HEK293 (cell line): ENCODE data around the gene OR1I1.
A peak's percentile ranks its signal among the peaks of the same experiment; 100 is the strongest.

Source experiments
- MEIS1 ChIP-seq: sonication (generic); formaldehyde crosslinking; IDR thresholded peaks from 2 replicates; pipeline ENCODE4 v1.8.1; 2022; ENCODE audit warnings: missing genetic modification reagents, mild to moderate bottlenecking, borderline replicate concordance
- OVOL3 ChIP-seq: fragments of 450-650 bp; formaldehyde crosslinking; IDR thresholded peaks from 2 replicates; pipeline ENCODE4 v1.5.1; 2016; ENCODE audit warnings: missing biosample characterization, missing genetic modification characterization
- RBAK ChIP-seq: fragments of 450-650 bp; formaldehyde crosslinking; IDR thresholded peaks from 2 replicates; pipeline ENCODE4 v1.5.1; 2016; ENCODE audit warnings: missing biosample characterization, missing genetic modification characterization
- SP2 ChIP-seq: fragments of 450-650 bp; formaldehyde crosslinking; IDR thresholded peaks from 2 replicates; pipeline ENCODE4 v1.5.1; 2016; ENCODE audit warnings: missing biosample characterization, missing genetic modification characterization
- ZBTB7A ChIP-seq: fragments of 450-650 bp; formaldehyde crosslinking; IDR thresholded peaks from 2 replicates; pipeline ENCODE4 v1.5.1; 2016; ENCODE audit warnings: low read depth, missing biosample characterization, missing genetic modification characterization
- ZBTB8A ChIP-seq: fragments of 450-650 bp; formaldehyde crosslinking; IDR thresholded peaks from 2 replicates; pipeline ENCODE4 v1.5.1; 2016; ENCODE audit warnings: missing biosample characterization, missing genetic modification characterization
- ZFP3 ChIP-seq: fragments of 450-650 bp; formaldehyde crosslinking; IDR thresholded peaks from 2 replicates; pipeline ENCODE4 v1.5.1; 2016; ENCODE audit warnings: low read depth, missing biosample characterization, missing genetic modification characterization
- ZFP41 ChIP-seq: fragments of 450-650 bp; formaldehyde crosslinking; IDR thresholded peaks from 2 replicates; pipeline ENCODE4 v1.5.1; 2016; ENCODE audit warnings: missing biosample characterization, missing genetic modification characterization, borderline replicate concordance
- ZNF112 ChIP-seq: fragments of 450-650 bp; formaldehyde crosslinking; IDR thresholded peaks from 2 replicates; pipeline ENCODE4 v1.5.0; 2017; ENCODE audit warnings: missing biosample characterization, missing genetic modification characterization
- ZNF157 ChIP-seq: fragments of 450-650 bp; formaldehyde crosslinking; IDR thresholded peaks from 2 replicates; pipeline ENCODE4 v1.5.1; 2016; ENCODE audit warnings: missing biosample characterization, missing genetic modification characterization
- ZNF221 ChIP-seq: fragments of 450-650 bp; formaldehyde crosslinking; IDR thresholded peaks from 2 replicates; pipeline ENCODE4 v1.5.1; 2017; ENCODE audit warnings: missing biosample characterization, missing genetic modification characterization, borderline replicate concordance
- ZNF324 ChIP-seq: fragments of 450-650 bp; formaldehyde crosslinking; IDR thresholded peaks from 2 replicates; pipeline ENCODE4 v1.5.1; 2016; ENCODE audit warnings: missing biosample characterization, missing genetic modification characterization
- ZNF335 ChIP-seq: fragments of 450-650 bp; formaldehyde crosslinking; conservative IDR thresholded peaks from 2 replicates; pipeline ENCODE4 v1.5.1; 2016; ENCODE audit warnings: missing biosample characterization, missing genetic modification characterization
- ZNF548 ChIP-seq: fragments of 450-650 bp; formaldehyde crosslinking; IDR thresholded peaks from 2 replicates; pipeline ENCODE4 v1.5.1; 2016; ENCODE audit warnings: missing biosample characterization, missing genetic modification characterization
- ZNF785 ChIP-seq: fragments of 450-650 bp; formaldehyde crosslinking; IDR thresholded peaks from 2 replicates; pipeline ENCODE4 v1.5.1; 2016; ENCODE audit warnings: missing biosample characterization, missing genetic modification characterization
- TF ChIP-seq, protein P1 (sequence below): fragments of 450-650 bp; formaldehyde crosslinking; IDR thresholded peaks from 2 replicates; pipeline ENCODE4 v1.5.1; 2017; ENCODE audit warnings: missing biosample characterization, missing genetic modification characterization
- TF ChIP-seq, protein P2 (sequence below): fragments of 450-650 bp; formaldehyde crosslinking; IDR thresholded peaks from 2 replicates; pipeline ENCODE4 v1.5.1; 2016; ENCODE audit warnings: missing biosample characterization, missing genetic modification characterization
- TF ChIP-seq, protein P3 (sequence below): fragments of 450-650 bp; formaldehyde crosslinking; IDR thresholded peaks from 2 replicates; pipeline ENCODE4 v1.5.1; 2016; ENCODE audit warnings: missing biosample characterization, missing genetic modification characterization, borderline replicate concordance
- TF ChIP-seq, protein P4 (sequence below): fragments of 450-650 bp; formaldehyde crosslinking; IDR thresholded peaks from 2 replicates; pipeline ENCODE4 v1.5.1; 2016; ENCODE audit warnings: missing biosample characterization, missing genetic modification characterization
- TF ChIP-seq, protein P5 (sequence below): fragments of 450-650 bp; formaldehyde crosslinking; IDR thresholded peaks from 2 replicates; pipeline ENCODE4 v1.5.1; 2016; ENCODE audit warnings: missing biosample characterization, missing genetic modification characterization
- TF ChIP-seq, protein P6 (sequence below): fragments of 450-650 bp; formaldehyde crosslinking; IDR thresholded peaks from 2 replicates; pipeline ENCODE4 v1.5.1; 2016; ENCODE audit warnings: missing biosample characterization, missing genetic modification characterization
- TF ChIP-seq, protein P7 (sequence below): fragments of 450-650 bp; formaldehyde crosslinking; IDR thresholded peaks from 2 replicates; pipeline ENCODE4 v1.5.1; 2016; ENCODE audit warnings: missing biosample characterization, missing genetic modification characterization
- TF ChIP-seq, protein P8 (sequence below): fragments of 450-650 bp; formaldehyde crosslinking; IDR thresholded peaks from 2 replicates; pipeline ENCODE4 v1.5.1; 2016; ENCODE audit warnings: missing biosample characterization, missing genetic modification characterization

Gene OR1I1

DNA sequence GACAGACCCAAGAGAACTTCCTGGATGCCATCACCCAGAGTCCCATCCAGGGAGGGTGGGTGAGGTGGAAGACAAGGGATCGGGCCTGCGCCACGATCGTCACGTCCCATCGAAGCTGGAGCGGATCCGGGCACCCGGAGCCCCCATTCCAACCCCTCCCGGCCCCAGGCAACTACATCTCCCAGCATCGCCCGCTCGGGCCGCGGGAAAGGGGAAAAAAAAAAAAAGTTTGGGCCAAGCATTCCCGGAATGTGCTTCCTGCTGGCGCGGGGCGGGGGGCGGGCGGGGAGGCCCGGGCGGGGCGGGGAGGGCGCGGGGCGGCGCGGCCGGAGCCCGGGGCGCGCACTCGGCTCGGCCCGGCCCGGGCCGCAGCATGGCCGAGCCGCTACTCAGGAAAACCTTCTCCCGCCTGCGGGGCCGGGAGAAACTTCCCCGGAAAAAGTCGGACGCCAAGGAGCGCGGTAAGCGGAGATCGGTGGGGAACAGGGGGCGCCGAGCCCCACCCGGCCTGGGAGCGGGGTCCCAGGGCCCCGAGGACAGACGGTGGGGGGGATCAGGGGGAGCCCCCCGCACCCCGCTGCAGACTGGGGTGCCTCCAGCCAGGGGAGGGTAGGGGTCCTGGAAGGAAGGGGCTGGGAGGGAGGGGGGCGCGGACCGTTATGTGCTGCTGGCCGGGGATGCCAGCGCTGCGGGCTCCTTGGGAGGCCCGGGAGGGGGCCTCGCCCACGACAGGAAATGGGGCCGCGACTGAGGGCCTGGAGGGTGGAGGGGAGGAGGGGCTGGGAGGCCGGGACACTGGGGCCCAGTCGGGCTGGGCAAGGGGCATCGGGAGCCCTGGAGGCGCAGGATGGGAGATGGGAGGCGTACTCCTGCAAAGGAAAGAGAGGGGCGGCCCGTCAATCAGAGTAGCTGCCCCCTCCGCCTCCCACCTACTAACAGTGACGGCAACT, 25.3 kb downstream of the OR1I1 start, which contains the start of gene SYDE1 (continued):
- TF ChIP-seq, protein P1, sequence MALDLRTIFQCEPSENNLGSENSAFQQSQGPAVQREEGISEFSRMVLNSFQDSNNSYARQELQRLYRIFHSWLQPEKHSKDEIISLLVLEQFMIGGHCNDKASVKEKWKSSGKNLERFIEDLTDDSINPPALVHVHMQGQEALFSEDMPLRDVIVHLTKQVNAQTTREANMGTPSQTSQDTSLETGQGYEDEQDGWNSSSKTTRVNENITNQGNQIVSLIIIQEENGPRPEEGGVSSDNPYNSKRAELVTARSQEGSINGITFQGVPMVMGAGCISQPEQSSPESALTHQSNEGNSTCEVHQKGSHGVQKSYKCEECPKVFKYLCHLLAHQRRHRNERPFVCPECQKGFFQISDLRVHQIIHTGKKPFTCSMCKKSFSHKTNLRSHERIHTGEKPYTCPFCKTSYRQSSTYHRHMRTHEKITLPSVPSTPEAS (tag by site-specific recombination) = no peak
- TF ChIP-seq ZBTB7A (tag by site-specific recombination) (no peak), ZNF335 (tag by site-specific recombination) (peak; percentile 86), ZBTB8A (no peak; the same call in 1 of the 2 replicates), ZNF785 (tag by site-specific recombination) (no peak), ZNF112 (no peak), ZFP41 (tag by site-specific recombination) (no peak), ZNF157 (tag by site-specific recombination) (no peak), RBAK (no peak), ZNF548 (no peak), ZFP3 (tag by site-specific recombination) (no peak), MEIS1 (no peak), OVOL3 (tag by site-specific recombination) (no peak), SP2 (tag by site-specific recombination) (peak; percentile 56), ZNF221 (tag by site-specific recombination) (no peak), ZNF324 (no peak)
- TF ChIP-seq, protein P2, sequence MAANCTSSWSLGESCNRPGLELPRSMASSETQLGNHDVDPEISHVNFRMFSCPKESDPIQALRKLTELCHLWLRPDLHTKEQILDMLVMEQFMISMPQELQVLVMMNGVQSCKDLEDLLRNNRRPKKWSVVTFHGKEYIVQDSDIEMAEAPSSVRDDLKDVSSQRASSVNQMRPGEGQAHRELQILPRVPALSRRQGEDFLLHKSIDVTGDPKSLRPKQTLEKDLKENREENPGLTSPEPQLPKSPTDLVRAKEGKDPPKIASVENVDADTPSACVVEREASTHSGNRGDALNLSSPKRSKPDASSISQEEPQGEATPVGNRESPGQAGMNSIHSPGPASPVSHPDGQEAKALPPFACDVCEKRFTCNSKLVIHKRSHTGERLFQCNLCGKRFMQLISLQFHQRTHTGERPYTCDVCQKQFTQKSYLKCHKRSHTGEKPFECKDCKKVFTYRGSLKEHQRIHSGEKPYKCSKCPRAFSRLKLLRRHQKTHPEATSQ (tag by site-specific recombination) = no peak
- TF ChIP-seq, protein P3, sequence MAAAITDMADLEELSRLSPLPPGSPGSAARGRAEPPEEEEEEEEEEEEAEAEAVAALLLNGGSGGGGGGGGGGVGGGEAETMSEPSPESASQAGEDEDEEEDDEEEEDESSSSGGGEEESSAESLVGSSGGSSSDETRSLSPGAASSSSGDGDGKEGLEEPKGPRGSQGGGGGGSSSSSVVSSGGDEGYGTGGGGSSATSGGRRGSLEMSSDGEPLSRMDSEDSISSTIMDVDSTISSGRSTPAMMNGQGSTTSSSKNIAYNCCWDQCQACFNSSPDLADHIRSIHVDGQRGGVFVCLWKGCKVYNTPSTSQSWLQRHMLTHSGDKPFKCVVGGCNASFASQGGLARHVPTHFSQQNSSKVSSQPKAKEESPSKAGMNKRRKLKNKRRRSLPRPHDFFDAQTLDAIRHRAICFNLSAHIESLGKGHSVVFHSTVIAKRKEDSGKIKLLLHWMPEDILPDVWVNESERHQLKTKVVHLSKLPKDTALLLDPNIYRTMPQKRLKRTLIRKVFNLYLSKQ (tag by site-specific recombination) = no peak
- TF ChIP-seq, protein P4, sequence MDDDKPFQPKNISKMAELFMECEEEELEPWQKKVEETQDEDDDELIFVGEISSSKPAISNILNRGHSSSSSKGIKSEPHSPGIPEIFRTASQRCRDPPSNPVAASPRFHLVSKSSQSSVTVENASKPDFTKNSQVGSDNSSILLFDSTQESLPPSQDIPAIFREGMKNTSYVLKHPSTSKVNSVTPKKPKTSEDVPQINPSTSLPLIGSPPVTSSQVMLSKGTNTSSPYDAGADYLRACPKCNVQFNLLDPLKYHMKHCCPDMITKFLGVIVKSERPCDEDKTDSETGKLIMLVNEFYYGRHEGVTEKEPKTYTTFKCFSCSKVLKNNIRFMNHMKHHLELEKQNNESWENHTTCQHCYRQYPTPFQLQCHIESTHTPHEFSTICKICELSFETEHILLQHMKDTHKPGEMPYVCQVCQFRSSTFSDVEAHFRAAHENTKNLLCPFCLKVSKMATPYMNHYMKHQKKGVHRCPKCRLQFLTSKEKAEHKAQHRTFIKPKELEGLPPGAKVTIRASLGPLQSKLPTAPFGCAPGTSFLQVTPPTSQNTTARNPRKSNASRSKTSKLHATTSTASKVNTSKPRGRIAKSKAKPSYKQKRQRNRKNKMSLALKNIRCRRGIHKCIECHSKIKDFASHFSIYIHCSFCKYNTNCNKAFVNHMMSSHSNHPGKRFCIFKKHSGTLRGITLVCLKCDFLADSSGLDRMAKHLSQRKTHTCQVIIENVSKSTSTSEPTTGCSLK (tag by site-specific recombination) = no peak
- TF ChIP-seq, protein P5, sequence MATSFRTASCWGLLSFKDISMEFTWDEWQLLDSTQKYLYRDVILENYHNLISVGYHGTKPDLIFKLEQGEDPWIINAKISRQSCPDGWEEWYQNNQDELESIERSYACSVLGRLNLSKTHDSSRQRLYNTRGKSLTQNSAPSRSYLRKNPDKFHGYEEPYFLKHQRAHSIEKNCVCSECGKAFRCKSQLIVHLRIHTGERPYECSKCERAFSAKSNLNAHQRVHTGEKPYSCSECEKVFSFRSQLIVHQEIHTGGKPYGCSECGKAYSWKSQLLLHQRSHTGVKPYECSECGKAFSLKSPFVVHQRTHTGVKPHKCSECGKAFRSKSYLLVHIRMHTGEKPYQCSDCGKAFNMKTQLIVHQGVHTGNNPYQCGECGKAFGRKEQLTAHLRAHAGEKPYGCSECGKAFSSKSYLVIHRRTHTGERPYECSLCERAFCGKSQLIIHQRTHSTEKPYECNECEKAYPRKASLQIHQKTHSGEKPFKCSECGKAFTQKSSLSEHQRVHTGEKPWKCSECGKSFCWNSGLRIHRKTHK = no peak
- TF ChIP-seq, protein P6, sequence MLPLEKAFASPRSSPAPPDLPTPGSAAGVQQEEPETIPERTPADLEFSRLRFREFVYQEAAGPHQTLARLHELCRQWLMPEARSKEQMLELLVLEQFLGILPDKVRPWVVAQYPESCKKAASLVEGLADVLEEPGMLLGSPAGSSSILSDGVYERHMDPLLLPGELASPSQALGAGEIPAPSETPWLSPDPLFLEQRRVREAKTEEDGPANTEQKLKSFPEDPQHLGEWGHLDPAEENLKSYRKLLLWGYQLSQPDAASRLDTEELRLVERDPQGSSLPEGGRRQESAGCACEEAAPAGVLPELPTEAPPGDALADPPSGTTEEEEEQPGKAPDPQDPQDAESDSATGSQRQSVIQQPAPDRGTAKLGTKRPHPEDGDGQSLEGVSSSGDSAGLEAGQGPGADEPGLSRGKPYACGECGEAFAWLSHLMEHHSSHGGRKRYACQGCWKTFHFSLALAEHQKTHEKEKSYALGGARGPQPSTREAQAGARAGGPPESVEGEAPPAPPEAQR = no peak
- TF ChIP-seq, protein P7, sequence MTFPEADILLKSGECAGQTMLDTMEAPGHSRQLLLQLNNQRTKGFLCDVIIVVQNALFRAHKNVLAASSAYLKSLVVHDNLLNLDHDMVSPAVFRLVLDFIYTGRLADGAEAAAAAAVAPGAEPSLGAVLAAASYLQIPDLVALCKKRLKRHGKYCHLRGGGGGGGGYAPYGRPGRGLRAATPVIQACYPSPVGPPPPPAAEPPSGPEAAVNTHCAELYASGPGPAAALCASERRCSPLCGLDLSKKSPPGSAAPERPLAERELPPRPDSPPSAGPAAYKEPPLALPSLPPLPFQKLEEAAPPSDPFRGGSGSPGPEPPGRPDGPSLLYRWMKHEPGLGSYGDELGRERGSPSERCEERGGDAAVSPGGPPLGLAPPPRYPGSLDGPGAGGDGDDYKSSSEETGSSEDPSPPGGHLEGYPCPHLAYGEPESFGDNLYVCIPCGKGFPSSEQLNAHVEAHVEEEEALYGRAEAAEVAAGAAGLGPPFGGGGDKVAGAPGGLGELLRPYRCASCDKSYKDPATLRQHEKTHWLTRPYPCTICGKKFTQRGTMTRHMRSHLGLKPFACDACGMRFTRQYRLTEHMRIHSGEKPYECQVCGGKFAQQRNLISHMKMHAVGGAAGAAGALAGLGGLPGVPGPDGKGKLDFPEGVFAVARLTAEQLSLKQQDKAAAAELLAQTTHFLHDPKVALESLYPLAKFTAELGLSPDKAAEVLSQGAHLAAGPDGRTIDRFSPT (tag by site-specific recombination) = no peak
- TF ChIP-seq, protein P8, sequence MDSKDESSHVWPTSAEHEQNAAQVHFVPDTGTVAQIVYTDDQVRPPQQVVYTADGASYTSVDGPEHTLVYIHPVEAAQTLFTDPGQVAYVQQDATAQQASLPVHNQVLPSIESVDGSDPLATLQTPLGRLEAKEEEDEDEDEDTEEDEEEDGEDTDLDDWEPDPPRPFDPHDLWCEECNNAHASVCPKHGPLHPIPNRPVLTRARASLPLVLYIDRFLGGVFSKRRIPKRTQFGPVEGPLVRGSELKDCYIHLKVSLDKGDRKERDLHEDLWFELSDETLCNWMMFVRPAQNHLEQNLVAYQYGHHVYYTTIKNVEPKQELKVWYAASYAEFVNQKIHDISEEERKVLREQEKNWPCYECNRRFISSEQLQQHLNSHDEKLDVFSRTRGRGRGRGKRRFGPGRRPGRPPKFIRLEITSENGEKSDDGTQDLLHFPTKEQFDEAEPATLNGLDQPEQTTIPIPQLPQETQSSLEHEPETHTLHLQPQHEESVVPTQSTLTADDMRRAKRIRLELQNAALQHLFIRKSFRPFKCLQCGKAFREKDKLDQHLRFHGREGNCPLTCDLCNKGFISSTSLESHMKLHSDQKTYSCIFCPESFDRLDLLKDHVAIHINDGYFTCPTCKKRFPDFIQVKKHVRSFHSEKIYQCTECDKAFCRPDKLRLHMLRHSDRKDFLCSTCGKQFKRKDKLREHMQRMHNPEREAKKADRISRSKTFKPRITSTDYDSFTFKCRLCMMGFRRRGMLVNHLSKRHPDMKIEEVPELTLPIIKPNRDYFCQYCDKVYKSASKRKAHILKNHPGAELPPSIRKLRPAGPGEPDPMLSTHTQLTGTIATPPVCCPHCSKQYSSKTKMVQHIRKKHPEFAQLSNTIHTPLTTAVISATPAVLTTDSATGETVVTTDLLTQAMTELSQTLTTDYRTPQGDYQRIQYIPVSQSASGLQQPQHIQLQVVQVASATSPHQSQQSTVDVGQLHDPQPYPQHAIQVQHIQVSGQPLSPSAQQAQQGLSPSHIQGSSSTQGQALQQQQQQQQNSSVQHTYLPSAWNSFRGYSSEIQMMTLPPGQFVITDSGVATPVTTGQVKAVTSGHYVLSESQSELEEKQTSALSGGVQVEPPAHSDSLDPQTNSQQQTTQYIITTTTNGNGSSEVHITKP (tag by site-specific recombination) = no peak
